Heart left ventricle (tissue), 16 donors: ENCODE data around the gene WNK3. TPM values are rescaled to one million over a fixed set of nuclear protein-coding genes. Genes with fewer than 3 reads are reported as not detected.
"Not testable (repeated sequence)": the region's sequence is repeated elsewhere in the genome, so short reads cannot be mapped to it uniquely, and the experiment has no call there.

ENCODE experiments used
- ATAC-seq, 4 donors: fragments of 200-7000 bp; cut with Tn5 transposase; one replicate each; pipeline ENCODE4 v1.9.1; 2020 to 2022; ENCODE audit warnings: moderate library complexity in 4 of 4, mild to moderate bottlenecking in 3 of 4, moderate number of reproducible peaks in 1 of 4
- DNase-seq, 5 donors: peaks; one replicate each; pipeline ENCODE4 v3.0.0-alpha.2; 2020
- H3K27ac ChIP-seq, 12 donors: fragments of 200-600 bp; sonication (generic) in 4 of 12; one replicate each; pipeline versions ENCODE4 v1.5.0 to v1.8.0; 2016 to 2022; ENCODE audit warnings: mild to moderate bottlenecking in 2 of 12
- H3K27me3 ChIP-seq, 9 donors: fragments of 200-600 bp; sonication (generic) in 2 of 9; one replicate each; pipeline versions ENCODE4 v1.5.1 to v1.8.0; 2016 to 2022; ENCODE audit warnings: mild to moderate bottlenecking in 3 of 9
- H3K36me3 ChIP-seq, 9 donors: fragments of 200-600 bp; sonication (generic) in 2 of 9; one replicate each; pipeline versions ENCODE4 v1.5.0 to v1.8.0; 2018 to 2022; ENCODE audit warnings: mild to moderate bottlenecking in 2 of 9
- H3K4me1 ChIP-seq, 12 donors: fragments of 200-600 bp; sonication (generic) in 4 of 12; one replicate each; pipeline versions ENCODE4 v1.5.0 to v1.8.0; 2016 to 2022; ENCODE audit warnings: mild to moderate bottlenecking in 3 of 12
- H3K4me3 ChIP-seq, 12 donors: fragments of 200-600 bp; sonication (generic) in 4 of 12; one replicate each; pipeline versions ENCODE4 v1.5.0 to v1.8.0; 2017 to 2022; ENCODE audit warnings: mild to moderate bottlenecking in 9 of 12, moderate library complexity in 4 of 12
- H3K9me3 ChIP-seq, 12 donors: fragments of 200-600 bp; sonication (generic) in 4 of 12; one replicate each; pipeline versions ENCODE4 v1.5.0 to v1.8.0; 2016 to 2022; ENCODE audit warnings: mild to moderate bottlenecking in 1 of 12
- CTCF ChIP-seq, 12 donors: fragments of 200-600 bp; sonication (generic) in 4 of 12; IDR thresholded peaks; one replicate each; pipeline versions ENCODE4 v1.5.0 to v1.8.0; 2018 to 2022; ENCODE audit warnings: antibody characterized with exemption in 12 of 12, mild to moderate bottlenecking in 5 of 12
- POLR2A ChIP-seq, 2 donors: fragments of 450-650 bp; IDR thresholded peaks; one replicate each; pipeline ENCODE4 v1.6.1; 2017; ENCODE audit warnings: antibody characterized with exemption in 2 of 2, mild to moderate bottlenecking in 2 of 2, moderate library complexity in 2 of 2
- WGBS, 4 donors: extraction: QIAGEN DNeasy Blood & Tissue Kit in 2 of 4; methylation state at CpG; one replicate each; pipeline versions ENCODE4 v1.1.5 to v1.1.7; 2013 to 2018; 5-methylcytosine and 5-hydroxymethylcytosine counted together
- intact Hi-C, 10 donors: fragments of 100-400 bp; cut with DNase I; formaldehyde crosslinking; loops; one replicate each; pipeline versions ENCODE4 v1.11.1 to v1.14.2; 2022
- polyA plus RNA-seq, 2 donors: library from polyadenylated mRNA; stranded (reverse); fragments of 200-250 nt; gene quantifications; one replicate each; pipeline ENCODE4 v1.2.3, GENCODE V29; 2013
- total RNA-seq, 9 donors: library from RNA; depleted of rRNA in 2 of 9; stranded (reverse); fragments of >200 nt in 2 of 9; fragmentation: NEBNext Ultra II Directional in 3 of 9; extraction: Animal tissue kit (Norgen Biotek cat#: 25700) in 3 of 9; gene quantifications; one replicate each; pipeline versions ENCODE4 v1.1.0 to v1.2.4, GENCODE V29; 2016 to 2023
- donor health status: ischemic (EF 13 %, LVEDD 7.1; RV severe dilation, severe dysfunction).
- donor health status: healthy with polysubstance abuse.
- donor health status: DM: no; HTN: yes; CAD: no.
- donor health status: DM: no; HTN: no; CAD: no.
- donor health status: ischemic (EF 25% LVEDD 6.9; RV normal size, moderate dysfunction).
- donor health status: ischemic (EF 25% LVEDD 5.7; RV mildly dilated, moderate dysfunction).
- donor health status: healthy.
- donor health status: DM: yes; HTN: yes; CAD: no.
- donor health status: ischemic (EF 35%, LVEDD 5.7; RV mildly dilated, moderate dysfunction).
- donor health status: nonischemic (EF 11% LVEDD 7.7; RV severe dilation, severe dysfunction).
- donor health status: DM: yes; HTN: yes; CAD: no.
- donor health status: PGD.
- donor health status: ischemic (EF 29% LVEDD 5.4; RV normal size, mild dysfunction).
- donor health status: nonischemic (EF 23%, LVEDD 6.1; RV moderate dilation, normal function).

Gene WNK3
- total and polyA plus RNA-seq, 11 donors = 0.19 to 2.1 (median 0.67) TPM

- TF ChIP-seq CTCF (IDR thresholded peaks at IDR 0.05) = no peak
- H3K4me3 ChIP-seq = peak overlapping the region in 4 of 12 donors; percentile 48 to 69 (median 56)
- intact Hi-C loops = no loop called here
- ATAC-seq (no peak), DNase-seq (no peak)
- H3K4me1 ChIP-seq = peaks cover 0 to 11% (median 0%) of the 10 kb centered on the region in 12 donors
- no peak overlapping the region for H3K27ac ChIP-seq
- H3K36me3 ChIP-seq = no peaks in the 10 kb centered on the region
- peaks cover 0 to 46% (median 0%) of the 10 kb centered on the region in 9 donors for H3K27me3 ChIP-seq
- H3K9me3 ChIP-seq = no peaks in the 10 kb centered on the region
- WGBS, 4 donors = 60 to 83% (median 75%) methylated on average over 4 of the region's 4 CpGs
Observed at GRCh38 chrX:54359408-54359807, 1.6 kb upstream of the WNK3 start.

- Histone ChIP-seq H3K4me1 (peaks cover 0 to 11% (median 0%) of the 10 kb centered on the region in 12 donors), H3K9me3 (no peaks in the 10 kb centered on the region), H3K36me3 (no peaks in the 10 kb centered on the region), H3K27ac (peak overlapping the region in 4 of 12 donors; percentile 19 to 68 (median 36)), H3K27me3 (peaks cover 0 to 48% (median 0%) of the 10 kb centered on the region in 9 donors), H3K4me3 (peak overlapping the region; percentile 7 to 69 (median 52))
- WGBS, 4 donors = 2 to 51% (median 22%) methylated on average over 54 of the region's 54 CpGs
- intact Hi-C loops = no loop called here
- ATAC-seq (peak; percentile 56 to 68 (median 64)), DNase-seq (peak; percentile 28 to 71 (median 37))
- TF ChIP-seq CTCF (IDR thresholded peaks at IDR 0.05) (no peak), POLR2A (IDR thresholded peaks at IDR 0.05) (no peak)
Observed at GRCh38 chrX:54358424-54359211, 772 bp upstream of the WNK3 start.

GRCh38 chrX:54352677-54353076, 5.2 kb downstream of the WNK3 start:
- intact Hi-C loops = no loop called here
- H3K36me3 ChIP-seq = no peaks in the 10 kb centered on the region
- no peak overlapping the region for H3K27ac ChIP-seq
- TF ChIP-seq CTCF (IDR thresholded peaks at IDR 0.05) (no peak), POLR2A (IDR thresholded peaks at IDR 0.05) (no peak)
- WGBS, 4 donors = 88 to 100% (median 95%) methylated on average over 2 of the region's 2 CpGs
- ATAC-seq = no peak
- no peaks in the 10 kb centered on the region for H3K4me1 ChIP-seq
- H3K9me3 ChIP-seq = peaks cover 0 to 11% (median 0%) of the 10 kb centered on the region in 12 donors
- no peak for DNase-seq
- no peak overlapping the region for H3K4me3 ChIP-seq
- peaks cover 0 to 21% (median 0%) of the 10 kb centered on the region in 9 donors for H3K27me3 ChIP-seq

- H3K9me3 ChIP-seq, H3K4me1 ChIP-seq, H3K4me3 ChIP-seq, intact Hi-C loops, ATAC-seq, H3K36me3 ChIP-seq, H3K27ac ChIP-seq, DNase-seq: not testable (repeated sequence)
- WGBS, 4 donors = 88 to 99% (median 96%) methylated on average over 10 of the region's 10 CpGs
- H3K27me3 ChIP-seq = peaks cover 0 to 14% (median 0%) of the 10 kb centered on the region in 9 donors
Observed at GRCh38 chrX:54337383-54337782, 20.5 kb downstream of the WNK3 start.
